Islet of Langerhans (tissue), 1 donor: ENCODE measurements around the gene ST8SIA1.
"Not testable (repeated sequence)": the region's sequence is repeated elsewhere in the genome, so short reads cannot be mapped to it uniquely, and the experiment has no call there.

ENCODE experiments used
- FAIRE-seq: peaks from one replicate; lab custom pipeline; 2011; peaks lifted over from hg19 to GRCh38; lab: Jason Lieb, UNC

ST8SIA1 gene

DNA sequence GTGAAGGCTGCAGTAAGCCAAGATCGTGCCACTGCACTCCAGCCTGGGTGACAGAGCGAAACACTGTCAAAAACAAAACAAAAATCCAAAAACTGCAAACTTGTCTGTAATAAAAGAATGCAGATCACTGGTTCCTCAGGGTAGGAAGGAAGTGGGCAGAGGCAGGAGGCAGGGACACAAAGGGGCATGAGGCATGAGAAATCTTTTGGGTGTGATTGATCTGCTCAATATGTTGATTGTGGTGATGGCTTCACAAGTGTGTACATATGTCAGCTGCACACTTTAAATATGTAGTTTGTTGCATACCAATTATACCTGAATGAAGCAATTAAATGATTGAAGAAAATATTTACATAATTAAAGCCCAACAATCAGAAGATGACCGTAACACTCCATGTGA, 170.9 kb downstream of the ST8SIA1 start:
- FAIRE-seq: no peak

DNA sequence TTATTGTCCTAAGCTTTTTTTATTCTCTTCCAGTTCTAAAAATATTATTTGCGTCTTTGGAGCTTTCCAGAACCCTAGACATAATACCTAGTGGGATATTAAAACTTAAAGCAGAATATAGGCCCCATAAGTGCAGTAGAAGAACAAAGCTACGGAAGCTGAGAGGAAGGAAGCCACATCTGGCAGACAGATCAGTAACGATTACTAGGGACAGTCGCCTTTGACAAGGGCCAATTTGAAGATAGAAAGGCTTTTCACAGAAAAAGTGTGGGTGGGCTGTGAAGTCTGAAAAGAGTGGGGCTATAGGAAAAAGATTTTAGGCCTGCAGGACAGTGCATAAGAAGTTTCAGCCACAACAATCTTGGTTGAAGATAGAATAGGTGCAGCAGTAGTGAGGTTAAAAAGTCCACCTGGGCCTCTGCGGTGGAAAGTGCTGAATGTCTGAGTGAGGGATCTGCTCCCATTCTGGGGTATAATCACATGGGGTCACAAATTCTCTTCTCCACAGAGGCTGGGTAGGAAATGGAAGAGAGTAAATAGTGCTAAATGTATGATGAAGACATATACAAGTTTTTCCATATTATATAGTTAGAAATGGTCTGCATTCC, 174.0 kb downstream of the ST8SIA1 start:
- no peak for FAIRE-seq

DNA sequence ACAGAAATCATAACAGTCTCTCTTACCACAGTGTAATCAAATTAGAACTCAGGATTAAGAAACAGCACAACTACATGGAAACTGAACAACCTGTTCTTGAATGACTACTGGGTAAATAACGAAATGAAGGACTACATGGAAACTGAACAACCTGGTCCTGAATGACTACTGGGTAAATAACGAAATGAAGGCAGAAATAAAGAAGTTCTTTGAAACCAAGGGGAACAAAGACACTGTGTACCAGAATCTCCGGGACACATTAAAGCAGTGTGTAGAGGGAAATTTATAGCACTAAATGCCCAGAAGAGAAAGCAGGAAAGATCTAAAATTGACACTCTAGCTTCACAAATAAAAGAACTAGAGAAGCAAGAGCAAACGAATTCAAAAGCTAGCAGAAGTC, 185.2 kb downstream of the ST8SIA1 start:
- not testable (repeated sequence) for FAIRE-seq

DNA sequence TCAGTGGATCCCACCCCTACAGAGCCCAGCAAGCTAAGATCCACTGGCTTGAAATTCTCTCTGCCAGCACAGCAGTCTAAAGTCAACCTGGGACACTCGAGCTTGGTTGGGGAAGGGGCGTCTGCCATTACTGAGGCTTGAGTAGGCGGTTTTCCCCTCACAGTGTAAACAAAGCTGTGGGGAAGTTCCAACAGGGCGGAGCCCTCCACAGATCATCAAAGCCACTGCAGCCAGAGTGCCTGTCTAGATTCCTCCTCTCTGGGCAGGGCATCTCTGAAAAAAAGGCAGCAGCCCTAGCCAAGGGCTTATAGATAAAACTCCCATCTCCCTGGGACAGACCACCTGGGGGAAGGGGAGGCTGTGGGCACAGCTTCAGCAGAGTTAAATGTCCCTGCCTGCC, 187.8 kb downstream of the ST8SIA1 start:
- not testable (repeated sequence) for FAIRE-seq
